Ovary (tissue), 9 donors: Measurements from ENCODE around the gene NMT2. TPM values are rescaled to one million over a fixed set of nuclear protein-coding genes. Genes with fewer than 3 reads are reported as not detected.

Experiments
- DNase-seq, 5 donors: peaks; one replicate each; pipeline ENCODE4 v3.0.0-alpha.2; 2019 to 2020
- H3K27ac ChIP-seq, 2 donors: fragments of 200-600 bp; one replicate each; pipeline versions ENCODE4 v1.5.1 to v1.8.0; 2019 to 2022
- H3K27me3 ChIP-seq: fragments of 200-600 bp; one replicate; pipeline ENCODE4 v1.8.0; 2022
- H3K36me3 ChIP-seq: fragments of 200-600 bp; sonication (generic); one replicate; pipeline ENCODE4 v1.5.1; 2019
- H3K4me1 ChIP-seq: one replicate; pipeline ENCODE4 v1.8.1; 2013; ENCODE audit warnings: mild to moderate bottlenecking, moderate library complexity; ENCODE audit not compliant: insufficient read depth
- H3K4me3 ChIP-seq: fragments of 200-600 bp; sonication (generic); one replicate; pipeline ENCODE4 v1.5.1; 2017
- H3K9me3 ChIP-seq, 2 donors: fragments of 200-600 bp in 1 of 2; sonication (generic) in 1 of 2; one replicate each; pipeline versions ENCODE4 v1.5.1 to v1.8.1; 2013 to 2019; ENCODE audit warnings: mild to moderate bottlenecking in 1 of 2, moderate library complexity in 1 of 2
- CTCF ChIP-seq, 3 donors: fragments of 450-650 bp in 2 of 3; fragments of 200-600 bp in 1 of 3; IDR thresholded peaks; one replicate each; pipeline versions ENCODE4 v1.5.1 to v1.8.0; 2016 to 2022; ENCODE audit warnings: antibody characterized with exemption in 3 of 3, mild to moderate bottlenecking in 1 of 3
- EP300 ChIP-seq: sonication (generic); formaldehyde crosslinking; IDR thresholded peaks from one replicate; pipeline ENCODE4 v1.6.1; 2017; ENCODE audit warnings: antibody characterized with exemption
- POLR2A ChIP-seq: fragments of 450-650 bp; IDR thresholded peaks from one replicate; pipeline ENCODE4 v1.6.1; 2017; ENCODE audit warnings: antibody characterized with exemption, mild to moderate bottlenecking, moderate library complexity
- WGBS, 3 donors: extraction: QIAGEN DNeasy Blood & Tissue Kit in 1 of 3; methylation state at CpG; one replicate each; pipeline versions ENCODE4 v1.1.5 to v1.1.7; 2013 to 2017; 5-methylcytosine and 5-hydroxymethylcytosine counted together
- intact Hi-C, 4 donors: fragments of 100-400 bp; cut with DNase I; formaldehyde crosslinking; loops; one replicate each; pipeline versions ENCODE4 v1.11.0 to v1.15.1; 2022 to 2023
- polyA plus RNA-seq, 2 donors: library from polyadenylated mRNA; stranded (reverse); fragments of 200-250 nt in 1 of 2; fragments of 350-450 nt in 1 of 2; fragmentation: Illumina TruSeq in 1 of 2; extraction: RNeasy Lipid Tissue Mini Kit (QIAGEN cat#74804) in 1 of 2; gene quantifications; one replicate each; pipeline ENCODE4 v1.2.3, GENCODE V29; 2013 to 2014
- total RNA-seq, 7 donors: library from RNA; depleted of rRNA in 2 of 7; stranded (reverse); fragments of >200 nt in 2 of 7; fragmentation: NEBNext Ultra II Directional in 3 of 7; extraction: Animal tissue kit (Norgen Biotek cat#: 25700) in 3 of 7; gene quantifications; one replicate each; pipeline versions ENCODE4 v1.1.0 to v1.2.4, GENCODE V29; 2016 to 2023
- donor health status: DM: no; HTN: no; CAD: no; lungs with moderate emphysema.
- donor health status: DM: no; HTN: no; CAD: no.
- donor health status: Bipolar disorder and iron deficiency.
- donor health status: DM: yes; HTN: yes; CAD: no.
- donor health status: DM: no; HTN: no; CAD: no.
- donor health status: DM: yes; HTN: yes; CAD: no.

The NMT2 gene
- total and polyA plus RNA-seq, 9 donors = 11.5 to 30.3 (median 25.8) TPM

GRCh38 chr10:15140698-15141097 lies 27.8 kb downstream of the NMT2 start:
- Histone ChIP-seq H3K9me3 (no peaks in the 10 kb centered on the region), H3K27me3 (no peaks in the 10 kb centered on the region), H3K4me1 (no peaks in the 10 kb centered on the region), H3K36me3 (no peaks in the 10 kb centered on the region), H3K27ac (no peak overlapping the region), H3K4me3 (no peak overlapping the region)
- 87 to 92% (median 92%) methylated on average over 7 of the region's 7 CpGs for WGBS, 3 donors
- TF ChIP-seq EP300 (no peak), CTCF (IDR thresholded peaks at IDR 0.05) (no peak)
- intact Hi-C loops = no loop called here
- DNase-seq = no peak

DNA sequence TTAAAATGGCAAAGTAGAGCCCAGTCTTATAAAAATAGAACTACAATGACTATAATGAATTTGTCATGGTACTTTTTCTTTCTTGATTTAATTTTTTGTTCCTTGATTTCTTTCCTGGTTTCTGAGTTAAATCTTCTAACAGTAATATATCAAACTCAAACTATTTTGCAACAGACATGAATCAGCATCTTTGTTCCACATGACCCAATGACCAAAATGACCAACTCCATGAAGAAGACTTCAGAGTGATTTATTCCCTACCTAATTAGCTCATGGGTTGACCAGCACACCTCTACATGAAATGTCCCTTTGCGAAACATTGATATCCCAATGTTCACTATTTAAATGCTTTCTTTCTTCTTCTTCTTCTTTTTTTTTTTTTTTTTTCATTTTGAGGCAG lies 30.9 kb downstream of the NMT2 start:
- H3K4me1 ChIP-seq = no peaks in the 10 kb centered on the region
- 97 to 100% (median 100%) methylated on average over 1 of the region's 1 CpG for WGBS, 3 donors
- no peaks in the 10 kb centered on the region for H3K36me3 ChIP-seq
- no peak for DNase-seq
- TF ChIP-seq POLR2A (no peak), CTCF (IDR thresholded peaks at IDR 0.05) (no peak), EP300 (no peak)
- intact Hi-C loops = no loop called here
- H3K27ac ChIP-seq = no peak overlapping the region
- H3K9me3 ChIP-seq = no peaks in the 10 kb centered on the region
- H3K4me3 ChIP-seq = no peak overlapping the region
- no peaks in the 10 kb centered on the region for H3K27me3 ChIP-seq

DNA sequence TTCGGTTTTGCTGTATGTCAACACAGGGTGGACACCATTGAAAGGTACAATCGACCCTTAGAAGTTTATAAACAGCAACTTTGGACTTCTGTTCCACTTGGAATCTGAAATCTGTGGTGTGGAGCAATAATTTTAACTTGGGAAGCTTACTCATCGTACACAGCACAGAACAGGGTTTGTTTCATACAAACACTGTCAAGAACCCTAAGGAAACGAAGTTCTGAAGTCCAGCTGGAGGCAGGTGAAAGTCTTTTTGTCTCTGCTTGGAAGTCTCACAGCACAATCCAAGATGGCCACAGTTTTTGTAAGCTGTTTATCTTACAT lies 31.5 kb downstream of the NMT2 start:
- Histone ChIP-seq H3K4me1 (no peaks in the 10 kb centered on the region), H3K4me3 (no peak overlapping the region), H3K9me3 (no peaks in the 10 kb centered on the region), H3K36me3 (no peaks in the 10 kb centered on the region), H3K27me3 (no peaks in the 10 kb centered on the region), H3K27ac (no peak overlapping the region)
- TF ChIP-seq EP300 (no peak), POLR2A (no peak), CTCF (IDR thresholded peaks at IDR 0.05) (no peak)
- no peak for DNase-seq
- WGBS, 3 donors = 85 to 87% (median 87%) methylated on average over 4 of the region's 4 CpGs
- intact Hi-C loops = no loop called here

- Histone ChIP-seq H3K27me3 (no peaks in the 10 kb centered on the region), H3K9me3 (no peaks in the 10 kb centered on the region), H3K4me3 (no peak overlapping the region), H3K27ac (no peak overlapping the region), H3K4me1 (no peaks in the 10 kb centered on the region), H3K36me3 (no peaks in the 10 kb centered on the region)
- intact Hi-C loops = no loop called here
- WGBS, 3 donors = 92 to 93% (median 92%) methylated on average over 11 of the region's 11 CpGs
- no peak for DNase-seq
- TF ChIP-seq POLR2A (no peak), EP300 (no peak), CTCF (IDR thresholded peaks at IDR 0.05) (no peak)
Measured at GRCh38 chr10:15136129-15137035, 32.1 kb downstream of the NMT2 start.
